Measurements from ENCODE around the gene CT45A8. TPM values are rescaled to one million over a fixed set of nuclear protein-coding genes. Genes with fewer than 3 reads are reported as not detected.

The CT45A8 gene
- total RNA-seq, 1 donor from 2014 or later: not detected

Other genes starting within 250 kb of the CT45A8 start
- not detected for gene CT45A1, start 140.9 kb downstream of the CT45A8 start, total RNA-seq
- not detected for gene CT45A3, start 86.3 kb downstream of the CT45A8 start, total RNA-seq
- not detected for gene CT45A5, start 69.0 kb downstream of the CT45A8 start, total RNA-seq
- gene CT45A6, start 51.8 kb downstream of the CT45A8 start, total RNA-seq: not detected
- not detected for gene CT45A2, start 34.5 kb downstream of the CT45A8 start, total RNA-seq
- not detected for gene CT45A7, start 17.3 kb downstream of the CT45A8 start, total RNA-seq
- gene CT45A9, start 17.3 kb upstream of the CT45A8 start, total RNA-seq: not detected
- gene CT45A10, start 38.9 kb upstream of the CT45A8 start, total RNA-seq: not detected
- not detected for gene SAGE1, start 39.2 kb upstream of the CT45A8 start, total RNA-seq
- gene MMGT1, start 119.5 kb upstream of the CT45A8 start, total RNA-seq: 28.7 TPM
- gene SLC9A6, start 130.9 kb upstream of the CT45A8 start, total RNA-seq: 18.0 TPM

Measured in lower lobe of right lung (tissue), 1 donor.